ENCODE measurements around the gene DDAH2. TPM values are rescaled to one million over a fixed set of nuclear protein-coding genes. Genes with fewer than 3 reads are reported as not detected.

DDAH2 gene
- total RNA-seq, 6 donors from 2014 or later, result 46.6 to 157 (median 83.7) TPM

GRCh38 chr6:31713991-31714684, 15.0 kb downstream of the DDAH2 start:
- Histone ChIP-seq H3K9me3 (no peaks in the 10 kb centered on the region), H3K4me3 (no peak overlapping the region), H3K27me3 (no peaks in the 10 kb centered on the region), H3K27ac (no peak overlapping the region), H3K4me1 (peaks cover 8 to 16% (median 14%) of the 10 kb centered on the region in 4 donors), H3K36me3 (no peaks in the 10 kb centered on the region)
- ATAC-seq (ENCODE audit: low FRiP score in 2 of 2) (no peak), DNase-seq (no peak)
- TF ChIP-seq CTCF (IDR thresholded peaks at IDR 0.05) (no peak), POLR2AphosphoS5 (IDR thresholded peaks at IDR 0.05) (no peak), POLR2A (IDR thresholded peaks at IDR 0.05) (no peak), EP300 (IDR thresholded peaks at IDR 0.05) (no peak)
- WGBS, 2 donors, result 52 to 56% methylated on average over 5 of the region's 5 CpGs

- H3K4me1 ChIP-seq, result peaks cover 8 to 12% (median 11%) of the 10 kb centered on the region in 4 donors
- DNase-seq, result no peak
- H3K36me3 ChIP-seq, result no peaks in the 10 kb centered on the region
- no peaks in the 10 kb centered on the region for H3K27me3 ChIP-seq
- no peak for TF ChIP-seq CTCF (IDR thresholded peaks at IDR 0.05)
- 77 to 84% methylated on average over 4 of the region's 4 CpGs for WGBS, 2 donors
- no peak overlapping the region for H3K4me3 ChIP-seq
- no peak overlapping the region for H3K27ac ChIP-seq
- no peaks in the 10 kb centered on the region for H3K9me3 ChIP-seq
- no peak for ATAC-seq (ENCODE audit: low FRiP score in 2 of 2)
These were observed 15.6 kb downstream of the DDAH2 start for GRCh38 chr6:31713465-31713864.

GRCh38 chr6:31712296-31712695, 16.8 kb downstream of the DDAH2 start:
- peak in 1 of 2 donors; percentile 36 for DNase-seq
- Histone ChIP-seq H3K27ac (no peak overlapping the region), H3K36me3 (no peaks in the 10 kb centered on the region), H3K27me3 (no peaks in the 10 kb centered on the region), H3K9me3 (no peaks in the 10 kb centered on the region), H3K4me3 (no peak overlapping the region), H3K4me1 (peaks cover 4 to 12% (median 10%) of the 10 kb centered on the region in 4 donors)
- ATAC-seq (ENCODE audit: low FRiP score in 2 of 2), result peak in 1 of 2 donors; percentile 43
- WGBS, 2 donors, result 85 to 89% methylated on average over 8 of the region's 8 CpGs
- TF ChIP-seq CTCF (IDR thresholded peaks at IDR 0.05), result peak in 1 of 6 experiments; percentile 25
- no peak for TF ChIP-seq POLR2AphosphoS5 (IDR thresholded peaks at IDR 0.05)

- Histone ChIP-seq H3K27me3 (no peaks in the 10 kb centered on the region), H3K27ac (peak overlapping the region in 2 of 4 donors; percentile 0 to 41), H3K9me3 (no peaks in the 10 kb centered on the region), H3K4me1 (peaks cover 4 to 12% (median 10%) of the 10 kb centered on the region in 4 donors), H3K36me3 (no peaks in the 10 kb centered on the region), H3K4me3 (no peak overlapping the region)
- DNase-seq (peak in 1 of 2 donors; percentile 64), ATAC-seq (ENCODE audit: low FRiP score in 2 of 2) (peak; percentile 16 to 17)
- no peak for TF ChIP-seq POLR2A (IDR thresholded peaks at IDR 0.05)
- peak in 1 of 2 donors; percentile 68 for TF ChIP-seq POLR2AphosphoS5 (IDR thresholded peaks at IDR 0.05)
- peak in 1 of 4 donors; percentile 26 for TF ChIP-seq EP300 (IDR thresholded peaks at IDR 0.05)
- no peak for TF ChIP-seq CTCF (IDR thresholded peaks at IDR 0.05)
- 41 to 51% methylated on average over 7 to 8 of the region's 8 CpGs for WGBS, 2 donors
These were observed 17.9 kb downstream of the DDAH2 start for GRCh38 chr6:31711233-31711632.
